OCI-LY3 (cell line): ENCODE results near the gene KIZ.

Experiments used
- H2AFZ ChIP-seq: fragments of 200-600, 300-600 bp; shearing (Covaris generic); 2 replicates; pipeline ENCODE4 v1.6.0; 2014; ENCODE audit warnings: antibody characterized with exemption, low read depth, low read length
- H3K27ac ChIP-seq: fragments of 200-600, 300-600 bp; sonication (generic); 2 replicates; pipeline ENCODE4 v1.5.1; 2014; ENCODE audit warnings: mild to moderate bottlenecking, low read length, moderate library complexity, mixed read lengths
- H3K27me3 ChIP-seq: fragments of 200-600, 300-600 bp; sonication (generic); 2 replicates; pipeline ENCODE4 v1.6.1; 2014; ENCODE audit warnings: low read depth, low read length, mixed read lengths
- H3K36me3 ChIP-seq: fragments of 200-600, 300-600 bp; sonication (generic); replicated peaks from 2 replicates; pipeline ENCODE3; 2014; ENCODE audit warnings: low read depth, low read length, mixed read lengths
- H3K4me1 ChIP-seq: fragments of 300-600, 200-600 bp; sonication (generic); 2 replicates; pipeline ENCODE4 v1.6.1; 2014; ENCODE audit warnings: low read length, mixed read lengths
- H3K4me2 ChIP-seq: fragments of 200-600, 300-600 bp; sonication (generic); 2 replicates; pipeline ENCODE4 v1.6.1; 2014; ENCODE audit warnings: low read length, mixed read lengths
- H3K4me3 ChIP-seq: fragments of 300-600, 200-600 bp; sonication (generic); 2 replicates; pipeline ENCODE4 v1.5.1; 2014; ENCODE audit warnings: antibody characterized with exemption, mild to moderate bottlenecking, low read length, moderate library complexity
- H3K79me2 ChIP-seq: fragments of 300-600, 200-600 bp; shearing (Covaris generic); 2 replicates; pipeline ENCODE4 v1.6.1; 2014; ENCODE audit warnings: mild to moderate bottlenecking, low read length, mixed read lengths
- H3K9ac ChIP-seq: fragments of 300-600, 200-600 bp; shearing (Covaris generic); 2 replicates; pipeline ENCODE4 v1.6.0; 2014; ENCODE audit warnings: mild to moderate bottlenecking, low read length, moderate library complexity
- H3K9me3 ChIP-seq: fragments of 200-600, 300-600 bp; shearing (Covaris generic); 2 replicates; pipeline ENCODE4 v1.6.1; 2014; ENCODE audit warnings: low read length, mixed read lengths; ENCODE audit not compliant: insufficient read depth
- H4K20me1 ChIP-seq: fragments of 200-600, 300-600 bp; sonication (generic); 2 replicates; pipeline ENCODE4 v1.6.1; 2016; ENCODE audit warnings: low read length, mixed read lengths; ENCODE audit not compliant: insufficient read depth
- EZH2phosphoT487 ChIP-seq: fragments of 200-600 bp; shearing (Covaris generic); IDR thresholded peaks from 2 replicates; pipeline ENCODE4 v1.6.1; 2018; ENCODE audit warnings: antibody characterized with exemption, mixed run types, low read depth
- TF ChIP-seq, protein P1 (sequence below): fragments of 200-600, 300-600 bp; sonication (generic); IDR thresholded peaks from 2 replicates; pipeline ENCODE4 v1.5.1; 2014; ENCODE audit warnings: antibody characterized with exemption, low read length, low read depth

KIZ gene

DNA sequence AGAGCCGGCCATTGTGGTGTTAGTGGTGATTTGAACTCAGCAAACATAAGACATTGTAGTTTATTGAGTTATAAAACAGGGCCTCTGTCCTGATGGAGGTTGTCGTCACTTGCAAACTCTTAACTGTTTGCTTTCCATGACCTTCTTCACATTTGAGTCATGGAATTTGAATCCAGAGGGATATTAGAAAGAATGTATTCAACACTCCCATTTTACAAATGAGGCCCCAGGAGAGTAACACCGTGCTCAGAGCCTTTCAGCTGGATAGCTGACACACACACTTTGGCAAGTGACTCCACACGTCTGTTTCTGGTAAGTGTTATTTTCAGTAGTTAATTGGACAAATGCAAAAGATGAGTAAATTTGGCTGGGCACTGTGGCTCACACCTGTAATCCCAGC is 104.8 kb downstream of the KIZ start:
- H3K27ac ChIP-seq = no peak overlapping the region
- H3K4me2 ChIP-seq = no peak overlapping the region
- H3K9ac ChIP-seq = no peak overlapping the region
- no peak for TF ChIP-seq EZH2phosphoT487
- TF ChIP-seq, protein P1, sequence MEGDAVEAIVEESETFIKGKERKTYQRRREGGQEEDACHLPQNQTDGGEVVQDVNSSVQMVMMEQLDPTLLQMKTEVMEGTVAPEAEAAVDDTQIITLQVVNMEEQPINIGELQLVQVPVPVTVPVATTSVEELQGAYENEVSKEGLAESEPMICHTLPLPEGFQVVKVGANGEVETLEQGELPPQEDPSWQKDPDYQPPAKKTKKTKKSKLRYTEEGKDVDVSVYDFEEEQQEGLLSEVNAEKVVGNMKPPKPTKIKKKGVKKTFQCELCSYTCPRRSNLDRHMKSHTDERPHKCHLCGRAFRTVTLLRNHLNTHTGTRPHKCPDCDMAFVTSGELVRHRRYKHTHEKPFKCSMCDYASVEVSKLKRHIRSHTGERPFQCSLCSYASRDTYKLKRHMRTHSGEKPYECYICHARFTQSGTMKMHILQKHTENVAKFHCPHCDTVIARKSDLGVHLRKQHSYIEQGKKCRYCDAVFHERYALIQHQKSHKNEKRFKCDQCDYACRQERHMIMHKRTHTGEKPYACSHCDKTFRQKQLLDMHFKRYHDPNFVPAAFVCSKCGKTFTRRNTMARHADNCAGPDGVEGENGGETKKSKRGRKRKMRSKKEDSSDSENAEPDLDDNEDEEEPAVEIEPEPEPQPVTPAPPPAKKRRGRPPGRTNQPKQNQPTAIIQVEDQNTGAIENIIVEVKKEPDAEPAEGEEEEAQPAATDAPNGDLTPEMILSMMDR = no peak
- no peaks in the 10 kb centered on the region for H3K79me2 ChIP-seq
- H2AFZ ChIP-seq = no peak overlapping the region
- H3K27me3 ChIP-seq = no peaks in the 10 kb centered on the region
- 0 out of 2 replicates have a peak, but pooled peaks cover 3% of the 10 kb centered on the region for H4K20me1 ChIP-seq
- no peaks in the 10 kb centered on the region for H3K9me3 ChIP-seq
- H3K4me3 ChIP-seq = no peak overlapping the region
- H3K4me1 ChIP-seq = peaks cover 13% of the 10 kb centered on the region
- no peaks in the 10 kb centered on the region for H3K36me3 ChIP-seq

DNA sequence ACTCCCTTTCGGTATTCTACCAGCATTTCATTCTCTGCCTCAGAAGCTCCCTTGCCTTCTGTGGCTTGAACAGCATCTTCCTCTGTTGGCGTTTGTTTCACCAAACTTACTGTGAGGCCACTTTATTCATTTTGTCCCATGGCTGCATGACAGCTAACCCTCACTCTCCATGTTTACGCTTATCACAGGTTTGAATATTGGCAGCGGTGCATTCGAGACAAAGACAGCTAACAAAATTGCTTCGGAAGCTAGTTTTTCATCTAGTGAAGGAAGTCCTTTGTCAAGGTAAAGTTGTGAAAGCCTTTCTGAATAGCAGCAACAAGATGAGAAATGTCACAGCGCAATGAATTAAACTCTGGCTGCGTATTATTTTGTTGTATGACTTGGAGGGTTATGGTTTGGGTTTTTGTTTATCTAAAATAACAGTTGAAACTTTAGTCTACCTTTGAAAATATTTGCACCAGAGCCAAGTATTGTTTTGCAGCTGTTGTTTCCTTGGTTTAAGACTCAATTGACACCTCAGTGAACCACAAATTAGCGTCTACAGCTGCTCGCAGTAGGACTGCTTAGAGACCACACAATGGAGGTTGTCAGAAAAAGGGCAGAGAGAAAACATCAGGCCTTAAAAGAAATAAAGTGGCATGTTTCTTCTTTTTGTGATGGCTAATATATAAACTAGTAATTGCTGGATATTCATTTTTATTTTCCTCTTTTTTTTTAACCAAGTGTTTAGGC is 106.8 kb downstream of the KIZ start:
- H3K9ac ChIP-seq = no peak overlapping the region
- no peaks in the 10 kb centered on the region for H3K27me3 ChIP-seq
- no peak overlapping the region for H3K4me3 ChIP-seq
- 0 out of 2 replicates have a peak, but pooled peaks cover 3% of the 10 kb centered on the region for H4K20me1 ChIP-seq
- no peak for TF ChIP-seq EZH2phosphoT487
- TF ChIP-seq, protein P1 = no peak
- no peak overlapping the region for H3K4me2 ChIP-seq
- no peaks in the 10 kb centered on the region for H3K9me3 ChIP-seq
- no peak overlapping the region for H3K27ac ChIP-seq
- peaks cover 16% of the 10 kb centered on the region for H3K4me1 ChIP-seq
- no peaks in the 10 kb centered on the region for H3K36me3 ChIP-seq
- no peak overlapping the region for H2AFZ ChIP-seq
- H3K79me2 ChIP-seq = no peaks in the 10 kb centered on the region

DNA sequence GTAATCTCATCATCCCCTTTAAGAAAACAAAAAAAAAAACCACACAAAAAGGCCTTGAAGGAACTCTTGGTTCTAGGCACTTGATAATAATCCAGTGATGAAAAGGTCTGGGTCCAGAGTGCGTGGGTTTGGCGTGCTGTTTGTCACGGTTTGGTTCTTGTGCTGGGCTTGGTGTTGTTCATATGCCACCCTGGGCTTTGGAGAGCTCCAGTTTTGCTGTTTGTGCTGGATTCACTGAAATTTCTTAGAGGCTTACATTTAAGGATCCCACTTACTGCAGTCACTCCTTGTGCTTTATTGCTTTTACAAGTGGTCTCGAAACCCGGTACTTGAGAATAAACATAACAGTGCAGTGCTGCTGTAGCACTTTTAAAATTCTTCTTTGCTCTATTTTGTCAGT is 108.4 kb downstream of the KIZ start:
- H3K27ac ChIP-seq = no peak overlapping the region
- H3K79me2 ChIP-seq = no peaks in the 10 kb centered on the region
- TF ChIP-seq EZH2phosphoT487 = no peak
- TF ChIP-seq, protein P1 = no peak
- H3K4me3 ChIP-seq = no peak overlapping the region
- H3K4me2 ChIP-seq = no peak overlapping the region
- H3K27me3 ChIP-seq = no peaks in the 10 kb centered on the region
- H3K36me3 ChIP-seq = no peaks in the 10 kb centered on the region
- H3K9ac ChIP-seq = no peak overlapping the region
- no peak overlapping the region for H2AFZ ChIP-seq
- peaks cover 3% of the 10 kb centered on the region; the same call in 1 of the 2 replicates for H3K4me1 ChIP-seq
- H3K9me3 ChIP-seq = no peaks in the 10 kb centered on the region
- H4K20me1 ChIP-seq = no peaks in the 10 kb centered on the region

DNA sequence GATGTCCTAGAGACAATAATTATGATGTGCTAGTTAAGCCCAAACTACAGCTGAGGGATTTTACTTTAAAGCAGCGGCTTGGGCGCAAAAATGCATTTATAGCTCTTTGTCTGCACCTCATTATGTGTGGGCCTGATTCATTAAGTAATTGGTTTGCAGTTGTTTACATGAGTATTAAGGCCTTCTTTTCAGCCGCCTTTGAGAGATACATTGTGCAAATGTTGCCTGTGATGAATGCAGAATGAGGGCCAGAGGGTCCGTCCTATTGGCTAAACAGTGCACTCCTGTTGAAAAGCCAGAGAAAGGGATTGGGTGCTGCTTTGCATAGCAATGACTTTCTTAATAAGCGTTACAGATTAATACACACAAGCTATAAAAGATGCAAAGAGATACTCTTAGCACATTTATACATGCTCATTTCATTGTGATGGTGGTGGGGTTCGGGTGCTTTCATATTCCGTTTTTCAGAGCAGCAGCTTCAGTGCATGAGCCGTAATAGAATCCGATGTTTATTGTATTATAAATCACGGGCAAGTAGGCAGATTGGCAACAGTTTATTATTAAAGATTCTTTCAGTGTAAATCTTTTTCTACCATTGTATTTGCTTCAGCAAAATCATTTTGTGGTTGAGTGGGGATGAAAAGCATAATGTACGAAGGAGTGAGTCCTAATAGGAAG is 109.1 kb downstream of the KIZ start:
- Histone ChIP-seq H4K20me1 (no peaks in the 10 kb centered on the region), H3K9ac (no peak overlapping the region), H3K9me3 (no peaks in the 10 kb centered on the region), H3K79me2 (no peaks in the 10 kb centered on the region), H3K4me2 (no peak overlapping the region), H3K4me3 (no peak overlapping the region), H3K27me3 (no peaks in the 10 kb centered on the region), H2AFZ (no peak overlapping the region), H3K4me1 (peaks cover 3% of the 10 kb centered on the region; the same call in 1 of the 2 replicates), H3K36me3 (no peaks in the 10 kb centered on the region), H3K27ac (no peak overlapping the region)
- TF ChIP-seq, protein P1 = no peak
- TF ChIP-seq EZH2phosphoT487 = no peak
